Activated CD4-positive, alpha-beta memory T cell treated with anti-CD3 and anti-CD28 coated beads, Interleukin-2, amount 10 ng/mL, durations not matched to agents 7 days and 5 days (primary cell): ENCODE data around the gene ITPR1. TPM values are rescaled to one million over a fixed set of nuclear protein-coding genes. Genes with fewer than 3 reads are reported as not detected.

Source experiments
- CTCF ChIA-PET: fragments of 350-600 bp; sonication (Branson Sonifier 250); formaldehyde crosslinking; loops from one replicate; lab custom pipeline; 2021; ENCODE audit warnings: antibody characterized with exemption, inconsistent platforms; lab: Charles Lee
- POLR2A ChIA-PET: fragments of 350-600 bp; sonication (Branson Sonifier 250); formaldehyde crosslinking; loops from one replicate; lab custom pipeline; 2021; ENCODE audit warnings: antibody characterized with exemption; lab: Charles Lee
- DNase-seq: peaks from one replicate; pipeline ENCODE4 v3.0.0-alpha.2; 2020
- H3K27ac Mint-ChIP-seq: one replicate; pipeline ENCODE4 v1.8.0; 2021; ENCODE audit warnings: mild to moderate bottlenecking, mixed read lengths
- H3K27me3 Mint-ChIP-seq: one replicate; pipeline ENCODE4 v1.8.0; 2021; ENCODE audit warnings: mixed read lengths
- H3K36me3 Mint-ChIP-seq: one replicate; pipeline ENCODE4 v1.8.0; 2021; ENCODE audit warnings: low read depth, mixed read lengths
- H3K4me1 Mint-ChIP-seq: one replicate; pipeline ENCODE4 v1.8.0; 2021; ENCODE audit warnings: mixed read lengths
- H3K4me3 Mint-ChIP-seq: one replicate; pipeline ENCODE4 v1.8.0; 2021; ENCODE audit warnings: mild to moderate bottlenecking, mixed read lengths
- H3K9me3 Mint-ChIP-seq: one replicate; pipeline ENCODE4 v1.8.0; 2021; ENCODE audit warnings: mixed read lengths
- total RNA-seq, 2 experiments: library from RNA; stranded (reverse); gene quantifications; one replicate each; pipeline ENCODE4 v1.2.3, GENCODE V29; 2021

ITPR1 gene
- total RNA-seq, 2 experiments from 2014 or later: 59.6 to 64.3 TPM

DNA sequence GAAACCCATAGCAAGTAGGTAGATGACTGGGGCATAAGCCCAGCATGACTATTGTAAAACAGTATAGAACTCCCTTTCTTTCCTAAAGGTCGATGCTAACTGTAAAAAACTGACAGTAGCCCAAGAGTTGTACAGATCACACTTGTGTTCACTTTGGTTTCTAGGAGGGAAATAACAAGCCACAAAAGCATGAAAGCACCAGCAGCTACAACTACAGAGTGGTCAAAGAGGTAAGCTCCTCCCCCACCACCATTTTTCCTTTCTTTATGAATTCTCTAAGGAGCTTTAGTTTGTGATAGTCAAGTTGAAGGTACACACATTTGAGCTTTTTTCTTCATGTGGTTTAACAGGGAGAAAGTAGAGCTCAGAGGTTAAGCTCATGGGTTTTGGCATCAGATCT lies 191.0 kb downstream of the ITPR1 start:
- Mint-ChIP-seq H3K27ac (no peak overlapping the region), H3K27me3 (no peaks in the 10 kb centered on the region), H3K36me3 (peaks cover 56% of the 10 kb centered on the region), H3K9me3 (no peaks in the 10 kb centered on the region), H3K4me3 (no peak overlapping the region), H3K4me1 (no peaks in the 10 kb centered on the region)
- POLR2A ChIA-PET: no interaction called here
- DNase-seq: no peak
- CTCF ChIA-PET: interaction anchor here (1.1 to 1.4 kb wide), 2 partner anchors 27 to 333 kb away, joined by 3 to 7 read pairs; no protein-coding TSS in a partner anchor

DNA sequence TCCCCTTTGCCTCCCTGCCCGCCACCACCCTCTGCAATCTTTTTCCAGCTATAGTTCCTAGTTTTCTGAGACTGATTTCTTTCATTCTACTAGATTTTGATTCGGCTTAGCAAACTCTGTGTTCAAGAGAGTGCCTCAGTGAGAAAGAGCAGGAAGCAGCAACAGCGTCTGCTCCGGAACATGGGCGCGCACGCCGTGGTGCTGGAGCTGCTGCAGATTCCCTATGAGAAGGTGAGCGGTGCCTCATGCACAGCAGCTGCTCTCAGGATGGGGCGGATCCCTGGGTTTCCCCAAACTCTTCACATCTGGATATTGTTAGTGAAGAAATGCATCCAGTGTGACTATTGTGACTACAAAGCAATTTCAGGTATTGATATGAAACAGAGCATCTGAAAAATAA lies 191.8 kb downstream of the ITPR1 start:
- no peak for DNase-seq
- POLR2A ChIA-PET: no interaction called here
- H3K4me3 Mint-ChIP-seq: no peak overlapping the region
- H3K27me3 Mint-ChIP-seq: no peaks in the 10 kb centered on the region
- peaks cover 2% of the 10 kb centered on the region for H3K9me3 Mint-ChIP-seq
- H3K36me3 Mint-ChIP-seq: peaks cover 58% of the 10 kb centered on the region
- H3K4me1 Mint-ChIP-seq: no peaks in the 10 kb centered on the region
- H3K27ac Mint-ChIP-seq: no peak overlapping the region
- CTCF ChIA-PET: interaction anchor here (1.4 kb wide), 1 partner anchor 27 kb away, joined by 7 read pairs; no protein-coding TSS in a partner anchor

DNA sequence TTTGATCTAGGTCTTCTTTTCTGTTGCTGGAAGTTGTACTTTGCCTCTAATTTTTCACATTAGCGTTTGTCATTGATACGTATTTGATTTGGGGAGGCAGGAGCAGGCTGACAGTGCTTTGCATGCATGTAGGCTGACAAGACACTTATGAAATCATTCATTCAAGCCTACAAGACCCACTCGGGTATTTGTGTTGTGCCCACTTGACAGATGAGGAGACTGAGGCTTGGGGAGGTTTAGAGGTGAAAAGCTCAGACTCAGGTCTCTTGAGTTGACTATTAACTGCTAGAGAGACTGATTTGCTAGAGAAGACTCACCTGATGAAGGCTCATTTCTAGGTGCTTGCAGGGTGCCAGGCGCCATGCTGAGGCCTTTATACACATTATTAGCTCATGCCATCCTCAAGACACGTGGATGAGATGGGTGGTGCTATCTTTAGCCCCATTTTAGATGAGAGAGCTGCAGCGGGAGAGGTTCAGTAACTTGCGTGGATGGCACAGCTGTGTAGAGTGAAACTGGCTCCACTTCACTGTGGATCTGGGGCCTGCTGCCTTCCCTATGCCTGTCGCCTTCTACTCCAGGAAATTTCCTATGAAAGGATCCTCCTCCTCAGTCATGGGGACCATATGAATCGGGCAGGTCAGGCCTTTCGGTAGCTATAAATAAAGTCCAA lies 192.7 kb downstream of the ITPR1 start:
- H3K36me3 Mint-ChIP-seq: peaks cover 53% of the 10 kb centered on the region
- no peak overlapping the region for H3K4me3 Mint-ChIP-seq
- POLR2A ChIA-PET: no interaction called here
- H3K4me1 Mint-ChIP-seq: no peaks in the 10 kb centered on the region
- no peaks in the 10 kb centered on the region for H3K27me3 Mint-ChIP-seq
- no peak for DNase-seq
- no peak overlapping the region for H3K27ac Mint-ChIP-seq
- CTCF ChIA-PET: no interaction called here
- H3K9me3 Mint-ChIP-seq: peaks cover 2% of the 10 kb centered on the region

DNA sequence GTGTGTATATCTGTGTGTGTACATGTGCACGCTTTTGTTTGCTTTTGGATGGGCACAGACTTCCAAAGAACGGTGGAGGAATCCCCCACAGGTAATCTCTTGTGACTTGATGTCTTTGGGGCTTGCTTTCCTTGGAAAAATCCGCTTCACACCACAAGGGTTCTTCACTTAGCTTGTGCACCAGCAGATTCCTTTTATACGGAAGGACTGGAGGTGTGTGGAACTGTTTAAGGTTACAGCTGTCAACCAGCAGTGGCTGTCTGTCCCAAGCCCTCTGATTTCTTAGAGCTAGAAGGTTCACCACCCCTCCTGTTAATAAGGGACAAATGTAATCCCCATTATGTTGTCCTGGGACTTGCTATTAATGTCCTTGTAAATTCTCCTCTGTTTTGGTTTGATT lies 193.5 kb downstream of the ITPR1 start:
- POLR2A ChIA-PET: no interaction called here
- H3K9me3 Mint-ChIP-seq: peaks cover 2% of the 10 kb centered on the region
- no peak overlapping the region for H3K27ac Mint-ChIP-seq
- no peaks in the 10 kb centered on the region for H3K27me3 Mint-ChIP-seq
- CTCF ChIA-PET: no interaction called here
- H3K36me3 Mint-ChIP-seq: peaks cover 54% of the 10 kb centered on the region
- H3K4me1 Mint-ChIP-seq: no peaks in the 10 kb centered on the region
- no peak overlapping the region for H3K4me3 Mint-ChIP-seq
- DNase-seq: no peak

DNA sequence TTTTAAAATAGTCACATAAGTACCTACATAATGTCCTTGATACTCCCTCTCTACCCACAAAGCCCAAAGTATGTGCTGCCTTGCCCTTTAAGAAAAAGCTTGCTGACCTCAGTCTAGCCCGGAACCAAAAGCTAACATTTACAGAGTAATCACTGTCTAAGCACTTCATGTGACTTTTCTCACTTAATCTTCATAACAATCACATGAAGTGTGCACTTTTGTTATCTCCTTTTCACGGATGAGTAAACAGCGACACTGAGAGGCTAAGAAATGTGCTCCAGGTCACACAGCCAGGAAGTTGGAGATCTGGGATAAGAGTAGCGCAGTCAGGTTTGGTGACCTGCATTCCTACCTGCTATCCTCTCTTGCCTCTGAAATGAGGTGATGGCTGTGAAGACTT lies 194.0 kb downstream of the ITPR1 start:
- Mint-ChIP-seq H3K27me3 (no peaks in the 10 kb centered on the region), H3K9me3 (peaks cover 2% of the 10 kb centered on the region), H3K27ac (no peak overlapping the region), H3K4me3 (no peak overlapping the region), H3K36me3 (peaks cover 55% of the 10 kb centered on the region), H3K4me1 (no peaks in the 10 kb centered on the region)
- ChIA-PET POLR2A (no interaction called here), CTCF (interaction anchor here (1.3 kb wide), 1 partner anchor 25 kb away, joined by 3 read pairs; no protein-coding TSS in a partner anchor)
- no peak for DNase-seq

DNA sequence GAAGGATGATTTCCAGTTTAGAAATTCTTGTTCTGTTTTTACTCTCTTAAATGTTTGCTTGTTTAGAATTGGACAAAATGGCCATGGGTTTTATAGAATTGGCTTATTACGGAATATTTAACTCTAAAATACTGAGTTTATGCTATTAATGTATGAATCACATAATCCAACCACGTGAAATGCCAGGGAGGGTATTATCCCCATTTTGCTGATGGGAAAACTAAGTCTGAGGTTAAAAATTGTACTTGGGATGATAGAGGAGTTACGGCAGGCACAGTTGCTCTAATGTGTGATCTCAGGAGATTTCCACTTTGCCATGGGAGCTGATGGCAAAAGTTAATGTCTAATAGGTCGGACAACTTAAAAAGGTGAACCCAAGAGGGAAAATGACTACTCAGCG lies 194.4 kb downstream of the ITPR1 start:
- Mint-ChIP-seq H3K4me1 (no peaks in the 10 kb centered on the region), H3K27ac (no peak overlapping the region), H3K4me3 (no peak overlapping the region), H3K9me3 (peaks cover 2% of the 10 kb centered on the region), H3K36me3 (peaks cover 57% of the 10 kb centered on the region), H3K27me3 (no peaks in the 10 kb centered on the region)
- ChIA-PET CTCF (interaction anchor here (1.3 kb wide), 1 partner anchor 24 kb away, joined by 3 read pairs; no protein-coding TSS in a partner anchor), POLR2A (no interaction called here)
- no peak for DNase-seq

DNA sequence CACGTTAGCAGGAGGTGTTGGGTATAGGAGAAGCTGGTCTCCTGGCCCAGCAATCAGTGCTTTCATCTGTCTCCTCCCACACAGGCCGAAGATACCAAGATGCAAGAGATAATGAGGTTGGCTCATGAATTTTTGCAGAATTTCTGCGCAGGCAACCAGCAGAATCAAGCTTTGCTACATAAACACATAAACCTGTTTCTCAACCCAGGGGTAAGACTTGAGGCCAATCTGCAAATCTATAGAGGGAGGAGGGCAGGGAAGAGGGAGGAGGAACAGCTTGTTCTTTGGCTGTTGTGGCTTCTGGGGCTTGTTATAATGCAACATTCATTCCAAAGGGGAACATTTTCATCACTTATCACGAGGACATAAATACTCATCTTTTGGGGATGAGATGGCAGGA lies 195.3 kb downstream of the ITPR1 start:
- Mint-ChIP-seq H3K36me3 (peaks cover 54% of the 10 kb centered on the region), H3K27ac (no peak overlapping the region), H3K27me3 (no peaks in the 10 kb centered on the region), H3K9me3 (peaks cover 2% of the 10 kb centered on the region), H3K4me3 (no peak overlapping the region), H3K4me1 (no peaks in the 10 kb centered on the region)
- ChIA-PET CTCF (interaction anchor here (1.3 kb wide), 1 partner anchor 23 kb away, joined by 3 read pairs; no protein-coding TSS in a partner anchor), POLR2A (no interaction called here)
- no peak for DNase-seq

DNA sequence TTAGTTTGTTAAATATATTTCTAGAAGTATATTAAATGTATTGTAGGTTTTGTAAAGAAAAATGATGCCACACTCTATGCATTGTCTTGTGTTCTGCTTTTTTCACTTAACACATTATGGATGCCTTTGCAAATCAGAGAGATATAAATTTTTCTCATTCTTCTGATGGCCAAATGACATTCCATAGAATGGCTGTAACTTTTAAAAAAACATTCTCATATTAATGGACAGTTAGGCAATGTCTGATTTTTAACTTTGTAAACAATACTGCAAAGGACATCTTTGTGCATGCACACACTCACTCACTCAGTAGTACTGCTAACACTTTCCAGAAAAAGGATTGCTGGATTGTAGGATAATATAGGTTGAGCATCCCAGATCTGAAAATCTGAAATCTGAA lies 195.9 kb downstream of the ITPR1 start:
- CTCF ChIA-PET: no interaction called here
- Mint-ChIP-seq H3K4me1 (no peaks in the 10 kb centered on the region), H3K4me3 (no peak overlapping the region), H3K36me3 (peaks cover 55% of the 10 kb centered on the region), H3K9me3 (peaks cover 2% of the 10 kb centered on the region), H3K27me3 (no peaks in the 10 kb centered on the region), H3K27ac (no peak overlapping the region)
- POLR2A ChIA-PET: no interaction called here
- DNase-seq: no peak

DNA sequence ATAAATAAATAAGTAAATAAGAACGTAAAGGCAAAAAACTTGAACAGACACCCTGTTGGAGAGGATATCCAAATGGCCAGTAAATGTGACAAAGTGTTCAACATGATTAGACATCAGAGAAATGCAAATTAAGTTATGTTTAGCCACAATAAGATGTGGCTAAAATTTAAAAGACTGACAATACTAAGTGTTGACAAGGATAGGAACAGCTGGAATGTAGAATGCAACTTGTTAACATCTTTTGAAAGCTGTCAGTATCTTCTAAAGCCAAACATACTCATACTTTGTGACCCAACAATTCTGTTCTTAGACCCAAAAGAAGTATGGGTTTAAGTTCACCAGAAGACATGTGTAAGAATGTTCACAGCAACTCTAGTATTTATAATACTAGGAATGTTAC lies 197.1 kb downstream of the ITPR1 start:
- ChIA-PET CTCF (interaction anchor here (0.7 to 1.2 kb wide), 2 partner anchors 11 to 21 kb away, joined by 4 to 5 read pairs; no protein-coding TSS in a partner anchor), POLR2A (no interaction called here)
- Mint-ChIP-seq H3K4me3 (no peak overlapping the region), H3K27me3 (no peaks in the 10 kb centered on the region), H3K4me1 (no peaks in the 10 kb centered on the region), H3K36me3 (peaks cover 52% of the 10 kb centered on the region), H3K9me3 (peaks cover 2% of the 10 kb centered on the region), H3K27ac (no peak overlapping the region)
- no peak for DNase-seq

DNA sequence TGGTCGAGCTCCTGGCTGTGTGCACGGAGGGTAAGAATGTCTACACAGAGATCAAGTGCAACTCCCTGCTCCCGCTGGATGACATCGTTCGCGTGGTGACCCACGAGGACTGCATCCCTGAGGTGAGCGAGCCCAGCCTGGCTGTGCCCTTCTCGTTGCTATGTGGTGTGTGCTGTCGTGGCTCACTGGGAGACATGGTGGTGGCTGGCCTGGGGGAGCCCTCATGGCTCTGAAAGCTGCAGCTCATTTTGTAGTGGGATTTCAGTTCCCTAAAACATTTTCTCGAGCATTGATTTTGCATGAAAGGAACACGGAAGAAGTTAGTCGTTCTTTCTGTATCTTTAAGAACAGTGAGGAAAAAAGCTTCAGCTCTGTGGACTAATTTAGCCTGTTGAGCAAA lies 200.5 kb downstream of the ITPR1 start:
- Mint-ChIP-seq H3K27me3 (no peaks in the 10 kb centered on the region), H3K9me3 (peaks cover 2% of the 10 kb centered on the region), H3K27ac (no peak overlapping the region), H3K4me3 (no peak overlapping the region), H3K36me3 (peaks cover 47% of the 10 kb centered on the region), H3K4me1 (no peaks in the 10 kb centered on the region)
- no peak for DNase-seq
- ChIA-PET CTCF (no interaction called here), POLR2A (no interaction called here)

DNA sequence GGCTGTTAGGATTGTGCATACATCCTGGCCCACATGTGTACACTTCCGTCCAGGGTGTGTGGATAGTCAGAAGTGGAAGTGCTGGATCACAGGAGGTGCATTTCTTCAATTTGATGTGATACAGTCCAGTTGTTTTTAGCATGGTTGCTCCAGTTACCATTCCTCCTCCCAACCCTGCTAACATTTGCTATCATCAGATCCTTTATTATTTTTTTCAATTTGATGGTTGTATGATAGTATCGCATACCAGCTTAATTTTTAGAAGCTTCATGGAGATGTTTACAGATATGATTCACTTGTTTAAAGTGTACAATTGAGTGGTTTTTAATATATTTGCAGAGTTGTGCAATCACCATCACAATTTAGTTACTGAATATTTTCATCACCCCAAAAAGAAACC lies 202.7 kb downstream of the ITPR1 start:
- POLR2A ChIA-PET: no interaction called here
- peaks cover 53% of the 10 kb centered on the region for H3K36me3 Mint-ChIP-seq
- no peaks in the 10 kb centered on the region for H3K27me3 Mint-ChIP-seq
- no peaks in the 10 kb centered on the region for H3K9me3 Mint-ChIP-seq
- H3K4me1 Mint-ChIP-seq: no peaks in the 10 kb centered on the region
- CTCF ChIA-PET: no interaction called here
- no peak overlapping the region for H3K27ac Mint-ChIP-seq
- DNase-seq: no peak
- no peak overlapping the region for H3K4me3 Mint-ChIP-seq

DNA sequence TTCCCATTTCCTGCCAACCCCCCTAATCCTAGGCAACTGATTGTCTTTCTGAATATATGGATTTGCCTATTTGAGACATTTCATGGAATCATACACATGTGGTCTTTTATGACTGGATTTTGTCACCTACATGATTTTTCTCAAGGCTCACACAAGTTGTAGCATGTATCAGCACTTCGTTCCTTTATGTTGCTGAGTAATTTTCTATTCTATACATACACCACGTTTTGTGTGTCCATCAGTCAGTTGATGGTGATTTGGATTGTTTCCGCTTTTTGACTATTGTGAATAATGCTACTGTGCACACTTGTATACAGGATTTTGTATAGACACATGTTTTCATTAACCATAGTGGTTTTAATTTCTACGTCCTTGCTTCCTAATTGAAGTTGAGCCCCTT lies 203.1 kb downstream of the ITPR1 start:
- Mint-ChIP-seq H3K9me3 (no peaks in the 10 kb centered on the region), H3K36me3 (peaks cover 52% of the 10 kb centered on the region), H3K4me3 (no peak overlapping the region), H3K27me3 (no peaks in the 10 kb centered on the region), H3K4me1 (no peaks in the 10 kb centered on the region), H3K27ac (no peak overlapping the region)
- no peak for DNase-seq
- POLR2A ChIA-PET: no interaction called here
- CTCF ChIA-PET: no interaction called here

DNA sequence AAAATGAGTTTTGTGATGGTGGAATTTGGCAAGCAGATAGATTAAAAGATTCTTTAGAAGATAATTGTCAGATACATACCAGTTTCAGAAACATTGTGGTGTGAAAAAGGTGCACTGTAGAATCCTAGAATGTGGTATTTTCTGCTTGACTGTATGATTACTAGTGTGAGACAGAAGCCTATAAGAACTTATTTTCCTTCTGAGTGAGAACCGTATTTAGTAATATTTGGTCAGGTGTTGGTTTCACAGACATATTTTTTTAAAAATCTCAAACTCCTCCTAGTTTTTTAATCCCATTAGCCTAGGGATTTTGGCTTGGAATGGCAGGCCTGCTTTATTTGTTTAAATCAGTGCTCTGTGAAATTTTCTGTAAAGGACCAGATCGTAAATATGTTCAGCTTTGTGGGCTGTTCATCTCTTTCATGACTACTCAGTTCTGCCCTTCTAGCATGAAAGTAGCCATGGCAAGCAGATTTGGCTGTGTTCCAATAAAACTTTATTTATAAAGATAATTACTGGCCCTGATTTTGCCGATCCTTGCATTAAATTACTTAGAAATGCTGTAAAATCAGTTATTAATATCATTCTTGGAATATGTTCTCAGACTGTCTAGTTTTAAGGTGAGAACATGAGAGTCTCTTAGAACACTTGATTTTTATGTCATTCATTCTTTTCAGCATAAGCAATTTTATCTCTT lies 205.1 kb downstream of the ITPR1 start:
- H3K27ac Mint-ChIP-seq: no peak overlapping the region
- no peaks in the 10 kb centered on the region for H3K27me3 Mint-ChIP-seq
- H3K9me3 Mint-ChIP-seq: no peaks in the 10 kb centered on the region
- ChIA-PET POLR2A (no interaction called here), CTCF (interaction anchor here (2.1 kb wide), 1 partner anchor 13 kb away, joined by 12 read pairs; no protein-coding TSS in a partner anchor)
- H3K36me3 Mint-ChIP-seq: peaks cover 57% of the 10 kb centered on the region
- H3K4me1 Mint-ChIP-seq: peaks cover 12% of the 10 kb centered on the region
- no peak overlapping the region for H3K4me3 Mint-ChIP-seq
- no peak for DNase-seq
